GM12878 (cell line): ENCODE data around the gene CLNK. TPM values are rescaled to one million over a fixed set of nuclear protein-coding genes. Genes with fewer than 3 reads are reported as not detected.

ENCODE experiments used
- ATAC-seq: fragments of 200-7000 bp; cut with Tn5 transposase; 3 replicates; pipeline ENCODE4 v1.9.1; 2020; ENCODE audit warnings: mild to moderate bottlenecking, moderate library complexity
- BruUV-seq: library from RNA; stranded (reverse); fragments of 400-500 nt; replicated peaks from 2 replicates; lab custom pipeline; 2021; lab: Mats Ljungman, UMichigan
- CTCF ChIA-PET: fragments of 300-600 bp; sonication (Branson Sonifier 250); formaldehyde crosslinking; extraction: SDS; loops from one replicate; lab custom pipeline; 2021; ENCODE audit warnings: inconsistent platforms; lab: Yijun Ruan, JAX
- POLR2A ChIA-PET: fragments of 350-600 bp; formaldehyde crosslinking; extraction: SDS; loops from one replicate; lab custom pipeline; 2021; ENCODE audit warnings: inconsistent platforms; lab: Charles Lee
- RAD21 ChIA-PET: fragments of 300-600 bp; sonication (Branson Sonifier 250); formaldehyde crosslinking; loops from one replicate; lab custom pipeline; 2023; ENCODE audit warnings: antibody characterized with exemption; ENCODE audit not compliant: unreplicated experiment; lab: Charles Lee
- SMC1A ChIA-PET: fragments of 300-600 bp; sonication (Branson Sonifier 250); formaldehyde crosslinking; loops from one replicate; lab custom pipeline; 2023; ENCODE audit not compliant: unreplicated experiment, uncharacterized antibody; lab: Charles Lee
- DNase-seq: peaks from one replicate; pipeline ENCODE4 v3.0.0-alpha.2; 2011; ENCODE audit warnings: low read depth, low spot score
- FAIRE-seq: peaks from 3 replicates; lab custom pipeline; 2011; peaks lifted over from hg19 to GRCh38; lab: Jason Lieb, UNC
- H2AFZ ChIP-seq: 2 replicates; pipeline ENCODE4 v1.6.0; 2011; ENCODE audit warnings: low read depth, low read length, control low read depth; ENCODE audit not compliant: control insufficient read depth
- H3K27ac ChIP-seq: 2 replicates; pipeline ENCODE4 v1.5.1; 2011; ENCODE audit warnings: control low read depth; ENCODE audit not compliant: control insufficient read depth, insufficient read depth
- H3K27me3 ChIP-seq, 2 experiments: replicated peaks in 1 of 2; 2 replicates each; pipeline versions ENCODE4 v1.6.0 to v1.6.1; 2011; ENCODE audit warnings: low read length in 1 of 2; ENCODE audit not compliant: control insufficient read depth in 2 of 2, insufficient read depth in 2 of 2
- H3K36me3 ChIP-seq, 2 experiments: 2 replicates each; pipeline ENCODE4 v1.5.1; 2011; ENCODE audit warnings: low read length in 1 of 2; ENCODE audit not compliant: control insufficient read depth in 2 of 2, insufficient read depth in 2 of 2
- H3K4me1 ChIP-seq: 2 replicates; pipeline ENCODE4 v1.6.1; 2011; ENCODE audit warnings: mild to moderate bottlenecking, low read length, moderate library complexity, mixed read lengths; ENCODE audit not compliant: control insufficient read depth, insufficient read depth
- H3K4me2 ChIP-seq: 2 replicates; pipeline ENCODE4 v1.6.0; 2011; ENCODE audit warnings: control low read depth; ENCODE audit not compliant: control insufficient read depth, insufficient read depth
- H3K4me3 ChIP-seq: fragments of 200-600 bp; sonication (generic); 2 replicates; pipeline ENCODE4 v1.5.1; 2016
- H3K79me2 ChIP-seq: 2 replicates; pipeline ENCODE4 v1.6.0; 2011; ENCODE audit warnings: low read length; ENCODE audit not compliant: control insufficient read depth, insufficient read depth
- H3K9ac ChIP-seq: 2 replicates; pipeline ENCODE4 v1.8.0; 2011; ENCODE audit warnings: low read length, control low read depth, mixed read lengths; ENCODE audit not compliant: control insufficient read depth, insufficient read depth
- H3K9me3 ChIP-seq: replicated peaks from 3 replicates; pipeline ENCODE4 v1.5.1; 2011; ENCODE audit warnings: mild to moderate bottlenecking, low read length; ENCODE audit not compliant: control insufficient read depth, insufficient read depth
- H4K20me1 ChIP-seq: 2 replicates; pipeline ENCODE4 v1.6.0; 2011; ENCODE audit not compliant: control insufficient read depth, insufficient read depth
- BHLHE40 ChIP-seq, 2 experiments: fragments of 450-650 bp in 1 of 2; IDR thresholded peaks; 2 replicates each; pipeline ENCODE4 v1.6.1; 2011 to 2017; ENCODE audit warnings: low read depth in 2 of 2, borderline replicate concordance in 1 of 2, improper control_type of control experiment in 1 of 2, low read length in 1 of 2, mild to moderate bottlenecking in 1 of 2
- IRF5 ChIP-seq: fragments of 450-650 bp; IDR thresholded peaks from 2 replicates; pipeline ENCODE4 v1.6.1; 2017; ENCODE audit warnings: borderline replicate concordance
- PML ChIP-seq: IDR thresholded peaks from 2 replicates; pipeline ENCODE4 v1.6.1; 2012; ENCODE audit warnings: low read length, inconsistent platforms
- POLR2AphosphoS5 ChIP-seq: IDR thresholded peaks from 2 replicates; pipeline ENCODE4 v1.6.1; 2011; ENCODE audit warnings: mild to moderate bottlenecking, low read length, inconsistent platforms
- RELB ChIP-seq: fragments of 450-650 bp; IDR thresholded peaks from 2 replicates; pipeline ENCODE4 v1.6.1; 2017; ENCODE audit warnings: low read depth, mild to moderate bottlenecking, moderate library complexity
- SRF ChIP-seq, 2 experiments: IDR thresholded peaks; 2 replicates each; pipeline ENCODE4 v1.6.1; 2011; ENCODE audit warnings: low read depth in 2 of 2, low read length in 2 of 2, mild to moderate bottlenecking in 1 of 2, moderate library complexity in 1 of 2
- ZNF207 ChIP-seq: fragments of 450-650 bp; IDR thresholded peaks from 2 replicates; pipeline ENCODE4 v1.6.1; 2014; ENCODE audit warnings: antibody characterized with exemption, mild to moderate bottlenecking, borderline replicate concordance
- ZNF384 ChIP-seq: IDR thresholded peaks from 2 replicates; pipeline ENCODE4 v1.6.1; 2012; ENCODE audit warnings: low read depth, mild to moderate bottlenecking, low read length, improper control_type of control experiment, borderline replicate concordance
- WGBS: methylation state at CpG from one replicate; pipeline ENCODE4 v1.1.6; 2016; ENCODE audit warnings: low lambda C conversion rate; ENCODE audit not compliant: insufficient replicate concordance, insufficient coverage; ENCODE audit errors: missing lambda C conversion rate; 5-methylcytosine and 5-hydroxymethylcytosine counted together
- in situ Hi-C: fragments of 300-500 bp; cut with MboI; formaldehyde crosslinking; loops from 9 replicates; pipeline ENCODE4 v1.14.3; 2018; ENCODE audit warnings: mixed read lengths
- intact Hi-C: fragments of 100-400 bp; cut with micrococcal nuclease; formaldehyde crosslinking; loops from one replicate; pipeline ENCODE4 v1.14.2; 2022; ENCODE audit not compliant: unreplicated experiment
- polyA plus RNA-seq, 11 experiments: library from polyadenylated mRNA; depleted of rRNA in 4 of 11; unstranded in 6 of 11; stranded (reverse) in 5 of 11; fragments of >200 nt; fragmentation: Nextera tagmentation in 4 of 11; fragmentation: Illumina TruSeq in 1 of 11; extraction: Ambion mirVana in 4 of 11; extraction: Trizol in 1 of 11; gene quantifications; 1 replicate in 1 of 11; 2 replicates in 10 of 11; pipeline versions ENCODE4 v1.2.1 to v1.2.3, GENCODE V29; 2011 to 2016; ENCODE audit warnings: inconsistent platforms in 2 of 11, missing spikeins in 2 of 11, low read depth in 1 of 11
- total RNA-seq, 4 experiments: library from RNA; depleted of rRNA in 3 of 4; stranded (reverse); fragments of >200 nt in 3 of 4; fragmentation: Illumina TruSeq in 1 of 4; extraction: Trizol in 1 of 4; gene quantifications; 2 replicates each; pipeline versions ENCODE4 v1.2.1 to v1.2.3, GENCODE V29; 2013 to 2021

Gene CLNK
- total and polyA plus RNA-seq, 10 of the 15 experiments (the other 5 are each of a cell fraction or from before 2014, with no cell fraction given) = 2.1 to 14.3 (median 2.7) TPM

- Histone ChIP-seq H3K9me3 (peaks cover 2% of the 10 kb centered on the region; the same call in 1 of the 3 replicates), H3K27me3 (no peaks in the 10 kb centered on the region), H4K20me1 (no peaks in the 10 kb centered on the region), H3K9ac (no peak overlapping the region), H3K79me2 (no peaks in the 10 kb centered on the region; the same call in 1 of the 2 replicates), H2AFZ (no peak overlapping the region), H3K27ac (no peak overlapping the region), H3K36me3 (peaks cover 0 to 2% of the 10 kb centered on the region in 2 experiments; a peak in 2 of 4 replicates), H3K4me3 (no peak overlapping the region), H3K4me2 (no peak overlapping the region), H3K4me1 (peaks cover 29% of the 10 kb centered on the region)
- intact Hi-C loops = loop anchor here (5.0 kb wide), 1 partner anchor 62 kb away; no protein-coding TSS in a partner anchor
- ChIA-PET SMC1A (interaction anchor here (0.5 to 11.5 kb wide), 9 partner anchors 10 to 551 kb away, joined by 3 to 139 read pairs (median 6); partner anchors contain the start of gene CLNK), RAD21 (interaction anchor here (0.7 to 2.1 kb wide), 7 partner anchors 11 to 73 kb away, joined by 3 to 6 read pairs (median 3); no protein-coding TSS in a partner anchor), CTCF (interaction anchor here (0.6 to 1.7 kb wide), 4 partner anchors 8 to 357 kb away, joined by 3 to 4 read pairs (median 4); partner anchors contain the start of gene CLNK), POLR2A (interaction anchor here (1.9 kb wide), 1 partner anchor 10 kb away, joined by 7 read pairs; no protein-coding TSS in a partner anchor)
- in situ Hi-C loops = no loop called here
- DNase-seq = no peak
- no peak for TF ChIP-seq BHLHE40 (IDR thresholded peaks at IDR 0.05; ENCODE audit: borderline replicate concordance in 1 of 2, low read depth in 2 of 2, low read length in 1 of 2)
- TF ChIP-seq PML = no peak
- TF ChIP-seq IRF5 = no peak
- TF ChIP-seq ZNF207 = no peak
- TF ChIP-seq SRF (IDR thresholded peaks at IDR 0.05; ENCODE audit: low read depth in 2 of 2, low read length in 2 of 2) = no peak
- no peak for TF ChIP-seq ZNF384
- no peak for TF ChIP-seq RELB
- TF ChIP-seq POLR2AphosphoS5 = no peak
- WGBS = 95% methylated on average over 3 of the region's 3 CpGs
- ATAC-seq = no peak
- no peak for FAIRE-seq
- BruUV-seq = no TSS peak
Measured at GRCh38 chr4:10670321-10670720, 14.2 kb downstream of the CLNK start.
